ENCODE measurements around the gene ZHX3. TPM values are rescaled to one million over a fixed set of nuclear protein-coding genes. Genes with fewer than 3 reads are reported as not detected.

Gene ZHX3
- total and polyA plus RNA-seq, 10 of the 15 experiments (the other 5 are each of a cell fraction or from before 2014, with no cell fraction given): 1.3 to 14.0 (median 5.0) TPM

DNA sequence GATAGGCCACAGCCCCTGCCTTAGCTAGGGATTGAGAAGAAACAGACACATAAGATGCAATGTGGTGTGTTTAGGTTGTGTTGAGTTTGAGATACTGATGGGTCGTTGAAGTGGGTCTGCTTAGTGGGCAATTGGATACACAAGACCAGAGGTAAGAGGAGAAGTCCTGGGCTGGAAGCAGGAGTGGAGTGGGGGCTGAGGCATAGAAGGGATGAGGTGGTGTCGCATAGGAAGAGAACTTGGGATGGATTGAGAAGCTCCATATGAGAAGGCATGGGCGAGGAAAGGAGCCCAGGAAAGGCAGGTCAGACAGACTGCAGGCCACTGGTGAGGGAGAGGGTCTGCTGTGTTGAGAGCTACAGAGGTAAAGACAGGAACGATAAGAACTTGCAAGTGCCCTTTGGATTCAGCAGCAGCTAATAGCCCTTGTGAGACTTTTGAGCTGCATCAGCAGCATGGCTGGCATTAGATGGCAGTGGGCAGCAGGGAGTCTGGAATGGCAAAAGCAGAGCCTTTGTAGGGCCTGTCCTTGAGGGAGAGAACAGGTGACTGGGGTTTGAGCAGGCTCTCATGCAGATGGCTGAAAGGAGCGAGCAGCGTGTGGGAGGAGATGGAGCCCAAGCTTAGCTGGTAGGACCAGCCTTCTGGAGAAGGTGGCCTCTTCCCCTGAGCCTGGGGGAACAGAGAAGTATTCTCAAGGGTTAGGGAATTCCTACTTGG is 147.0 kb downstream of the ZHX3 start:
- H3K9me3 ChIP-seq (replicated peaks; ENCODE audit: control insufficient read depth, insufficient read depth, low read length): no peaks in the 10 kb centered on the region
- H4K20me1 ChIP-seq (ENCODE audit: control insufficient read depth, insufficient read depth): peaks cover 3% of the 10 kb centered on the region; the same call in 1 of the 2 replicates
- CTCF ChIA-PET: interaction anchor here (0.6 to 3.7 kb wide), 8 partner anchors 11 to 201 kb away, joined by 3 to 52 read pairs (median 4); no protein-coding TSS in a partner anchor
- intact Hi-C loops (cut with micrococcal nuclease; ENCODE audit: unreplicated experiment): no loop called here
- no peak overlapping the region for H3K4me3 ChIP-seq
- no peak overlapping the region for H3K27ac ChIP-seq (ENCODE audit: control insufficient read depth, insufficient read depth)
- in situ Hi-C loops (cut with MboI): loop anchor here (5.0 kb wide), 2 partner anchors 62 to 172 kb away; partner anchors contain the start of gene LPIN3
- H3K4me1 ChIP-seq (ENCODE audit: control insufficient read depth, insufficient read depth, low read length): peaks cover 15% of the 10 kb centered on the region
- SMC1A ChIA-PET (ENCODE audit: uncharacterized antibody, unreplicated experiment): interaction anchor here (4.4 kb wide), 1 partner anchor 35 kb away, joined by 27 read pairs; no protein-coding TSS in a partner anchor
- no TSS peak for BruUV-seq (replicated peaks)
- POLR2A ChIA-PET: interaction anchor here (1.1 kb wide), 1 partner anchor 34 kb away, joined by 3 read pairs; no protein-coding TSS in a partner anchor
- 97% methylated on average over 6 of the region's 6 CpGs for WGBS (ENCODE audit: insufficient coverage, insufficient replicate concordance, low lambda C conversion rate, missing lambda C conversion rate)
- no peak overlapping the region for H3K9ac ChIP-seq (ENCODE audit: control insufficient read depth, insufficient read depth, low read length)
- no peaks in the 10 kb centered on the region for H3K79me2 ChIP-seq (ENCODE audit: control insufficient read depth, insufficient read depth, low read length)
- H3K36me3 ChIP-seq (ENCODE audit: control insufficient read depth in 2 of 2, insufficient read depth in 2 of 2, low read length in 1 of 2): peaks cover 39 to 60% of the 10 kb centered on the region in 2 experiments
- no peak overlapping the region for H2AFZ ChIP-seq (ENCODE audit: control insufficient read depth, low read depth, low read length)
- ATAC-seq (no peak), FAIRE-seq (no peak), DNase-seq (ENCODE audit: low read depth, low spot score) (no peak)
- TF ChIP-seq TCF12 (IDR thresholded peaks at IDR 0.05; ENCODE audit: low read depth, low read length) (no peak), HDAC6 (IDR thresholded peaks at IDR 0.05; ENCODE audit: unreplicated experiment) (no peak), SMARCA5 (IDR thresholded peaks at IDR 0.05) (no peak), STAT3 (IDR thresholded peaks at IDR 0.05; ENCODE audit: low read depth, low read length) (no peak), WRNIP1 (IDR thresholded peaks at IDR 0.05; ENCODE audit: borderline replicate concordance, low read depth, low read length) (no peak), SIX5 (IDR thresholded peaks at IDR 0.05; ENCODE audit: low read depth, low read length, severe bottlenecking) (no peak), GATAD2B (conservative IDR thresholded peaks at IDR 0.05; ENCODE audit: low read depth) (no peak), SIN3A (IDR thresholded peaks at IDR 0.05; ENCODE audit: low read depth, low read length) (no peak), HSF1 (IDR thresholded peaks at IDR 0.05; ENCODE audit: low read depth, low read length) (no peak), POLR2A (IDR thresholded peaks at IDR 0.05; ENCODE audit: low read depth, low read length) (no peak), NR2C1 (IDR thresholded peaks at IDR 0.05) (no peak), POLR2AphosphoS5 (IDR thresholded peaks at IDR 0.05; ENCODE audit: low read length) (no peak), POU2F2 (IDR thresholded peaks at IDR 0.05; ENCODE audit: borderline replicate concordance, low read depth, low read length) (no peak), ZNF217 (IDR thresholded peaks at IDR 0.05) (no peak), GABPA (IDR thresholded peaks at IDR 0.05; ENCODE audit: low read depth) (no peak), STAT1 (conservative IDR thresholded peaks at IDR 0.05) (no peak), PAX8 (IDR thresholded peaks at IDR 0.05) (no peak)
- TF ChIP-seq, protein P1, sequence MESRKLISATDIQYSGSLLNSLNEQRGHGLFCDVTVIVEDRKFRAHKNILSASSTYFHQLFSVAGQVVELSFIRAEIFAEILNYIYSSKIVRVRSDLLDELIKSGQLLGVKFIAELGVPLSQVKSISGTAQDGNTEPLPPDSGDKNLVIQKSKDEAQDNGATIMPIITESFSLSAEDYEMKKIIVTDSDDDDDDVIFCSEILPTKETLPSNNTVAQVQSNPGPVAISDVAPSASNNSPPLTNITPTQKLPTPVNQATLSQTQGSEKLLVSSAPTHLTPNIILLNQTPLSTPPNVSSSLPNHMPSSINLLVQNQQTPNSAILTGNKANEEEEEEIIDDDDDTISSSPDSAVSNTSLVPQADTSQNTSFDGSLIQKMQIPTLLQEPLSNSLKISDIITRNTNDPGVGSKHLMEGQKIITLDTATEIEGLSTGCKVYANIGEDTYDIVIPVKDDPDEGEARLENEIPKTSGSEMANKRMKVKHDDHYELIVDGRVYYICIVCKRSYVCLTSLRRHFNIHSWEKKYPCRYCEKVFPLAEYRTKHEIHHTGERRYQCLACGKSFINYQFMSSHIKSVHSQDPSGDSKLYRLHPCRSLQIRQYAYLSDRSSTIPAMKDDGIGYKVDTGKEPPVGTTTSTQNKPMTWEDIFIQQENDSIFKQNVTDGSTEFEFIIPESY (IDR thresholded peaks at IDR 0.05): no peak
- TF ChIP-seq, protein P2, sequence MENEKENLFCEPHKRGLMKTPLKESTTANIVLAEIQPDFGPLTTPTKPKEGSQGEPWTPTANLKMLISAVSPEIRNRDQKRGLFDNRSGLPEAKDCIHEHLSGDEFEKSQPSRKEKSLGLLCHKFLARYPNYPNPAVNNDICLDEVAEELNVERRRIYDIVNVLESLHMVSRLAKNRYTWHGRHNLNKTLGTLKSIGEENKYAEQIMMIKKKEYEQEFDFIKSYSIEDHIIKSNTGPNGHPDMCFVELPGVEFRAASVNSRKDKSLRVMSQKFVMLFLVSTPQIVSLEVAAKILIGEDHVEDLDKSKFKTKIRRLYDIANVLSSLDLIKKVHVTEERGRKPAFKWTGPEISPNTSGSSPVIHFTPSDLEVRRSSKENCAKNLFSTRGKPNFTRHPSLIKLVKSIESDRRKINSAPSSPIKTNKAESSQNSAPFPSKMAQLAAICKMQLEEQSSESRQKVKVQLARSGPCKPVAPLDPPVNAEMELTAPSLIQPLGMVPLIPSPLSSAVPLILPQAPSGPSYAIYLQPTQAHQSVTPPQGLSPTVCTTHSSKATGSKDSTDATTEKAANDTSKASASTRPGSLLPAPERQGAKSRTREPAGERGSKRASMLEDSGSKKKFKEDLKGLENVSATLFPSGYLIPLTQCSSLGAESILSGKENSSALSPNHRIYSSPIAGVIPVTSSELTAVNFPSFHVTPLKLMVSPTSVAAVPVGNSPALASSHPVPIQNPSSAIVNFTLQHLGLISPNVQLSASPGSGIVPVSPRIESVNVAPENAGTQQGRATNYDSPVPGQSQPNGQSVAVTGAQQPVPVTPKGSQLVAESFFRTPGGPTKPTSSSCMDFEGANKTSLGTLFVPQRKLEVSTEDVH (IDR thresholded peaks at IDR 0.05; ENCODE audit: low read depth, partially characterized antibody): no peak
- H3K27me3 ChIP-seq (replicated peaks in 1 of 2; ENCODE audit: control insufficient read depth in 2 of 2, insufficient read depth in 2 of 2, low read length in 1 of 2): no peaks in the 10 kb centered on the region
- no peak overlapping the region for H3K4me2 ChIP-seq (ENCODE audit: control insufficient read depth, insufficient read depth)
- RAD21 ChIA-PET (ENCODE audit: unreplicated experiment): interaction anchor here (0.6 to 1.6 kb wide), 3 partner anchors 35 to 168 kb away, joined by 3 to 4 read pairs (median 3); no protein-coding TSS in a partner anchor
